RWPE2 (cell line): ENCODE measurements around the gene GDPGP1.
A peak's percentile ranks its signal among the peaks of the same experiment; 100 is the strongest.

ENCODE experiments used
- ATAC-seq: fragments of 200-7000 bp; cut with Tn5 transposase; 3 replicates; pipeline ENCODE4 v1.9.1; 2021; ENCODE audit warnings: low read depth
- DNase-seq: peaks from one replicate; pipeline ENCODE4 v3.0.0-alpha.2; 2020; ENCODE audit warnings: low spot score
- H3K27ac ChIP-seq: fragments of 450-650 bp; 2 replicates; pipeline ENCODE4 v1.5.1; 2017; ENCODE audit warnings: mild to moderate bottlenecking; ENCODE audit not compliant: poor library complexity, severe bottlenecking
- H3K27me3 ChIP-seq: fragments of 250-450 bp; sonication (Bioruptor Pico); 2 replicates; pipeline ENCODE4 v1.5.1; 2021; ENCODE audit warnings: mild to moderate bottlenecking, moderate library complexity; ENCODE audit not compliant: insufficient read depth, poor library complexity, severe bottlenecking
- H3K36me3 ChIP-seq: fragments of 250-450 bp; sonication (Bioruptor Pico); 2 replicates; pipeline ENCODE4 v1.5.1; 2020; ENCODE audit warnings: low read depth, mild to moderate bottlenecking, moderate library complexity
- H3K4me1 ChIP-seq: fragments of 250-450 bp; sonication (Bioruptor Pico); 2 replicates; pipeline ENCODE4 v1.5.1; 2021; ENCODE audit warnings: mild to moderate bottlenecking, moderate library complexity; ENCODE audit not compliant: insufficient read depth, poor library complexity, severe bottlenecking
- H3K4me3 ChIP-seq: fragments of 250-450 bp; sonication (Bioruptor Pico); 2 replicates; pipeline ENCODE4 v1.5.1; 2021; ENCODE audit warnings: mild to moderate bottlenecking, moderate library complexity; ENCODE audit not compliant: severe bottlenecking
- H3K9me3 ChIP-seq: fragments of 250-450 bp; sonication (Bioruptor Pico); 2 replicates; pipeline ENCODE4 v1.5.1; 2021; ENCODE audit warnings: mild to moderate bottlenecking, moderate library complexity; ENCODE audit not compliant: severe bottlenecking
- TF ChIP-seq, protein P1 (sequence below): fragments of 450-650 bp; IDR thresholded peaks from one replicate; pipeline ENCODE4 v1.5.1; 2017; ENCODE audit warnings: mild to moderate bottlenecking, moderate library complexity; ENCODE audit not compliant: poor library complexity, severe bottlenecking

Gene GDPGP1

DNA sequence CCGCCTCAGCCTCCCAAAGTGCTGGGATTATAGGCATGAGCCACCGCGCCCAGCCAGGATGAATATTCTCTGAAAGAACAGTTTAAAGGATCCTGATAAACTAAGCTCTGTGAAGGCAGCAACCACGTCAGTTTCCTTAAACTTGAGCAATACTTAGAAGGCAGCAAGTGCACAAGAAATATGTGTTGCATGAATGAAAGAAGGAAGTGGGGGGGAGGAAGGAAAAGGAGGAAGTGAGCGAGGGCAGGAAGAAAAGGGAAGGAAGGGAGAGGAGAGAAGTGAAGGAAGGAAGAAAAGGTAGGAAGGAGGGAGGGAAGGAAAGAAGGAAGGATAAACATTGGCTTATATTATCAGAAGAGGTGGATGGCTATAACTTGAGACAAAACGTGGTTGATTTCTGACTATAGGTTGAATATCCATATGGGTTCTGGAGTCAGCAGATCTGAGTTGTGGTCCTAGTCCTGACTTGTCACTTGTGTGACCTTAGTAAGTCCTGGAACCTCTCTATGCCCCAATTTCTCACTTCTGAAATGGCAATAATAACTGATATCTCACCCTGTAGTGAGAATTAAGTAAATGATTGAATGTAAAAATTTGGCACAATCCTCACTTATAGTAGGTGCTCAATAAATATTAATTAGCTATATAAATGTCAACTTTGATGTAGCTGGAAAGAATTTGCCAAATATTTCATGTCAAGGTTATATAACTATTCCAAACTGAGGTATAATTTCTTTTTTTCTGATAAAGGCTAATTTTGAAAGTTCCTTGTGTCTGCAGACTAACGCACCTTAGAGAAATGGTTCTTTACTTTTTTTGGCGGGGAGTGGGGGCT is 44.9 kb upstream of the GDPGP1 start:
- H3K9me3 ChIP-seq: no peaks in the 10 kb centered on the region
- H3K4me1 ChIP-seq: peaks cover 71% of the 10 kb centered on the region

DNA sequence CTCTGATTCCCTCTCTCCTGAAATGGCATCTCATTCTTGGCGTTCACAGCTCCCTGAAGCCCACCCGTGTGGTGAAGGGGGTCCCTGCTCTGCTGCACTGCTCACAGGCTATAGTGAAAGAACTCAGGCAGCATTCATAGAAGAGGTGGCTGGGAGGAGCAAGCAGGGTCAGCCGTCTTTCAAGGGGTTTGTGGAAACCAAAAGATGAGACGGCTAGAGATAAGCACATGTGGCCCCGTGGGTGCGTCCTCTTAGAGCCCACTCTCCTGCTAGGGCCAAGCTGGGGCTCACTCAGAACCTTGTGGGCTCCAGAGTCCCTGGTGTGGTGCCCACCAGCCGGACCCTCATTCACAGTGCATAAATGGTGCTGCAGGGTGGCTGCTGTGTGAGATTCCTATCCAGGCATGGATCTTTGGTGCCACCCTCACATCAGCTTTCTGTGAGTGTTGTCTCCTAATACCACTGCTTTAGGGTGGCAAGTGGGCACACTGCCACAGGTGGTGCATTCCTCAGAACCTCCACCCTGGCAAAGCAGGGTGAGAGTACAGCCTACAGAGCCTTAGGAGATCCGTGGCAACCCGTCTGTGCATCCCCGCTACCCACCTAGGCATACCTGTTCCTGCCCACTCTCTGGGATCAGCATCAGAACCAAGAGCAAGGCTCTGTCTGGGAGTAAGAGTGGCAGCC is 44.1 kb upstream of the GDPGP1 start:
- TF ChIP-seq, protein P1, sequence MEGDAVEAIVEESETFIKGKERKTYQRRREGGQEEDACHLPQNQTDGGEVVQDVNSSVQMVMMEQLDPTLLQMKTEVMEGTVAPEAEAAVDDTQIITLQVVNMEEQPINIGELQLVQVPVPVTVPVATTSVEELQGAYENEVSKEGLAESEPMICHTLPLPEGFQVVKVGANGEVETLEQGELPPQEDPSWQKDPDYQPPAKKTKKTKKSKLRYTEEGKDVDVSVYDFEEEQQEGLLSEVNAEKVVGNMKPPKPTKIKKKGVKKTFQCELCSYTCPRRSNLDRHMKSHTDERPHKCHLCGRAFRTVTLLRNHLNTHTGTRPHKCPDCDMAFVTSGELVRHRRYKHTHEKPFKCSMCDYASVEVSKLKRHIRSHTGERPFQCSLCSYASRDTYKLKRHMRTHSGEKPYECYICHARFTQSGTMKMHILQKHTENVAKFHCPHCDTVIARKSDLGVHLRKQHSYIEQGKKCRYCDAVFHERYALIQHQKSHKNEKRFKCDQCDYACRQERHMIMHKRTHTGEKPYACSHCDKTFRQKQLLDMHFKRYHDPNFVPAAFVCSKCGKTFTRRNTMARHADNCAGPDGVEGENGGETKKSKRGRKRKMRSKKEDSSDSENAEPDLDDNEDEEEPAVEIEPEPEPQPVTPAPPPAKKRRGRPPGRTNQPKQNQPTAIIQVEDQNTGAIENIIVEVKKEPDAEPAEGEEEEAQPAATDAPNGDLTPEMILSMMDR: no peak
- DNase-seq: no peak
- H3K4me1 ChIP-seq: peaks cover 66% of the 10 kb centered on the region

More for the DNA sequence above, 44.9 kb upstream of the GDPGP1 start:
- Histone ChIP-seq H3K36me3 (peaks cover 38% of the 10 kb centered on the region), H3K27ac (peak overlapping the region; percentile 91), H3K4me3 (no peak overlapping the region), H3K27me3 (no peaks in the 10 kb centered on the region)
- TF ChIP-seq, protein P1: no peak
- no peak for DNase-seq
- ATAC-seq: no peak

DNA sequence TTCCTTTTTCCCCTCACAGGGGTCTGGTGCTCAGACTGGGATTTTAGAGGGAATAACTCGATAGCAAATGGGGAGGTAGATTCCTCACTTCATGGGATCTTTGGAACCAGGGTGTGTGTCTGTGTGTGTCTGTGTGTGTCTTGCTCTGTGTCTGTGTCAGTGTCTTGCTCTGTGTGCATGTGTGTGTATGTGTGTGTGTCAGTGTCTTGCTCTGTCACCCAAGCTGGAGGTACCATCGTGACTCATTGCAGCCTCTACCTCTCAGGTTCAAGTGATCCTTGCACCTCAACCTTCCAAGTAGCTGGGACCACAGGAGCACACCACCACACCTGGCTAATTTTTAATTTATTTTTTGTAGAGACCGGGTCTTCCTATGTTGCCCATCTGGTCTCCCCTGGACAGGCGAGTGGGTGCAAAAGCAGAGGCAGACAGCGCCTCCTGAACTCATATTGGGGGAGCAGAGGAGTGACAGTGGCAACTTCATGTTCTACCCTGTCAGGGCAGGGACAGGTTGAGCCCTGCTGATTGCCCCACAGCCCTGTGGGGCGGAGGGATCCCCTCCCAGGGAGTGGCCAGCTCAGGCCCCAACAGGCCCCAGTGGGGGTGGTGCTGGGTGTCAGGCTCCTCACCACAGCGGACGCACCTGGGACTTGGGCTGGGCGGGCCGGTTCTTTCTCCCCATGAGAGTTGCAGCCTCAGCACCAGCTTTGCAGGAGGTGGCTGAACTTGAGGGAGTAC is 43.2 kb upstream of the GDPGP1 start:
- ATAC-seq: peak; percentile 92
- Histone ChIP-seq H3K36me3 (peaks cover 53% of the 10 kb centered on the region), H3K4me3 (no peak overlapping the region), H3K9me3 (no peaks in the 10 kb centered on the region), H3K27ac (peak overlapping the region; percentile 91), H3K4me1 (peaks cover 66% of the 10 kb centered on the region), H3K27me3 (no peaks in the 10 kb centered on the region)
- TF ChIP-seq, protein P1: no peak
- peak; percentile 98 for DNase-seq

More for the DNA sequence above, 44.1 kb upstream of the GDPGP1 start:
- H3K36me3 ChIP-seq: peaks cover 46% of the 10 kb centered on the region
- no peak overlapping the region for H3K4me3 ChIP-seq
- no peaks in the 10 kb centered on the region for H3K27me3 ChIP-seq
- H3K9me3 ChIP-seq: no peaks in the 10 kb centered on the region
- no peak for ATAC-seq
- H3K27ac ChIP-seq: peak overlapping the region; percentile 91

DNA sequence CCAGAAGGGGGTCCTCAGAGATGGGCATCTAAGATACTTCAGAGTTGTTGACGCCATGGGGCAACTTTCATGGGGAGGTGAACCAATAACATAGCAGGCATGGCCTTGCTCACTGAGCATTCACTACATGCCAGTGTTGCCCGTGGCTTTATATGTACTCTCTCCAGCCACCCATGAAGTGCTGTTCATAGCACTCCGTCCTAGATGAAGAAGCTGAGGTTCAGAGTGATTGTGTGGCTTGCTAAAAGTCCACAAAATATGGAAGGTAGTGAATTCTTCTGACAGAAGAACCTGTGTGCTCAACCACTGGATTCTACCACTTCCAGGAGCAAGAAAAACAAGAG is 42.7 kb upstream of the GDPGP1 start:
- H3K4me1 ChIP-seq: peaks cover 62% of the 10 kb centered on the region
- peak overlapping the region; percentile 91 for H3K27ac ChIP-seq
- H3K9me3 ChIP-seq: no peaks in the 10 kb centered on the region
- no peak overlapping the region for H3K4me3 ChIP-seq
- TF ChIP-seq, protein P1: no peak
- H3K27me3 ChIP-seq: no peaks in the 10 kb centered on the region
- no peak for DNase-seq
- peak; percentile 47 for ATAC-seq
- peaks cover 52% of the 10 kb centered on the region for H3K36me3 ChIP-seq
